GM19193 (cell line): ENCODE results near the gene LZTFL1.

ENCODE experiments used
- POLR2A ChIP-seq: IDR thresholded peaks from 4 replicates; pipeline ENCODE4 v1.6.1; 2011; ENCODE audit not compliant: insufficient read depth, insufficient read length; ENCODE audit errors: extremely low read depth

Gene LZTFL1

DNA sequence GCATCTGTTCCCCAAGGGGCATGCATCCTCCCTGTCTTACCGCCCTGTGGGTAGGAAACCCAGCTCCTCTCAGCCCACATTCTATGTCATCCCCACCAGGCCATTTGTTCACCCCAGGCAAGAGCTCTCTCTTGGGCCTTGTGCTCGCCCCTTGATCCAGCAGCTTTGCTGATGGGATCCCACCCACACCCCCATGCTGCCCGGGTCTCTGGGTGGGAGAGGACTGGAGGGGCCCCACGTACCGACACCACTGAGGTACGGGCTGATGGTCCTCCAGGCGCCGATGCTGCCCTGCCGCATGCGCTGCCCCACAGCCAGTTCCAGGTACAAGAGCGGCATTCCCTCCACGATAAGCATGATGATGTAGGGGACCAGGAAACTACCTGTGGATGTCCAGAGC is 60.1 kb downstream of the LZTFL1 start:
- TF ChIP-seq POLR2A: no peak

DNA sequence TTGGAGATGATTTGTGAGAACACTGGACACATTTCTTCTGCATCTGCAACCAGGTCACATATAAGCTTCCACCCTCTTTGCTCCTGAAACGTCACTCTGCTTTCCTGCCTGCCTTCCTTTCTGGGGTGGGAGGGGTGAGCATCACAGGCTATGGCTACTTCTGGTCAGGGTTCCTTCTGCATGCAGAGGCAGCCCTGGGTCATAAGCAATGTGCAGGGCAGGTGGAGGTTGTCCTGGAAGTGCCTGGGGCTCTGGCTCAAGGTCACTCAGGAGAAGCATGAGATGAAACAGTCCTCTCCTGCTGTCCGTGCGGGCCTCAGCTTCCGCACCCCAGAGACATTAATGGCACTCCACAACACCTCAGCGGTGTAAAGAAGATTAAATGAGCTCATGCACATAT is 60.6 kb downstream of the LZTFL1 start:
- no peak for TF ChIP-seq POLR2A

DNA sequence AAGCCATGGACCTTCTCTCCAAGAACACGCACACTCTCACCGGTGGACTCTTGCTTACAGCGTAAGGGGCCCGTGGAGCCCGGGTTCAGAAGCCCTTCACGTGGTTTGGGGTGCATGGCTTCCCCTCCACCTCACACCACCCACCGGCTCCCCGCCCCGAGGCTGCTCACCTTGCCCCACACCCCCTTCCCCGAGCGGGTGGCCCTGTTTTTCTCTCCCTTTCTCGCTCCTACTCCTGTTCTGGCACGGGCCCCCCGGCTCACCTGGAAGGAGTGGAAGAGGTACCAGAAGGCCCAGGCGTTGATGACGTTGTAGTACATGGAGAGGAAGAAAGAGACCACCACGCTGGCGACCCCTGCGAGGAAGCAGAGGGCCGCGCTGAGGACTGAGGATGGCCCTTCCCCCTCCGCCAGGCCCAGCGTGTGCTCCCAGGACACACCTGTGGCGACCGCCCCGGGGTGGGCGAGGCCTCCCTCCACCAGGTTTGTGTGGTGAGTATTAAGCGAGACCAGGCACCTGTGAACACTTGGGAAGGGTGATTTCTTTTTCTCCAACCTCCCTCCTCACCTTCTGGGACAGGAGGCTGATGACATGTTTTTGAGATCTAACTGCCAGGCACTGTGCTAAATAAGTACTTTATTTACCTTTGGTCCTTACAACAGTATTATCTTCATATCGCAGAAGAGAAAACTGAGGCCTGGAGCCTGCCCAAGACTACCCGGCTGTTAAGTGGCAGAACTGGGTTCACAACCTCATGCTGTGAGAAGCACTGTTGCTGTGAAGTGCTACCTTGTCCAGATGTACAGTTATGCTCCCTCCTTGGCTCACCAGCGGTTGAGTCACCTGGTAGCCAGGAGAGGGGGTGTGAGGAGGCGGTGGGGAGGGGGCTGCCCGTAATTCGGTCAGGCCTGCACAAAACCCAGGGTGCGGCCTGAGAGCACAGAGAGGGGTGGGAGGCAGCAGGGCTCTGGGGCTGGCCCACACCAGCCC is 61.9 kb downstream of the LZTFL1 start:
- no peak for TF ChIP-seq POLR2A

DNA sequence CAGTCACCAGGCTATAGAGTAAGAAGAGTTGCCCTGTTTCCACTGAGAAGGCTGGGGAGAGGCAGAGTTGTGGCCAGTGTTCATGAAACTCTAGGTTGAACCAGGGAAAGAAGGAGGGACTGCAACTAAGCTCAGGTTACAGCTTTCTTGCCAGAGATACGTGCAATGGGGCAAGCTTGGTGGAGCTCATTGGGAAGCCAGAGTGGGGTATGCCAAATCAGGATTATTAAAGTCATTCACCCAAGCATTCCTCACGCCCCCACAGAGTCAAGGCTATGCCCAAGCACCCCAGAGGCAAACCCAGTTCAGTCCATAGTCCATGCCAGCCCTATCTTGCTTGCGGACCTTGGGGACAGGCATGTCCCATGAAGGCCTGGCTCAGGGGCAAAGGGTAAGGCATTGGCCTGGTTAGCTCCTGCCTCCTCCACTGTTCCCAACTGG is 63.1 kb downstream of the LZTFL1 start:
- no peak for TF ChIP-seq POLR2A

DNA sequence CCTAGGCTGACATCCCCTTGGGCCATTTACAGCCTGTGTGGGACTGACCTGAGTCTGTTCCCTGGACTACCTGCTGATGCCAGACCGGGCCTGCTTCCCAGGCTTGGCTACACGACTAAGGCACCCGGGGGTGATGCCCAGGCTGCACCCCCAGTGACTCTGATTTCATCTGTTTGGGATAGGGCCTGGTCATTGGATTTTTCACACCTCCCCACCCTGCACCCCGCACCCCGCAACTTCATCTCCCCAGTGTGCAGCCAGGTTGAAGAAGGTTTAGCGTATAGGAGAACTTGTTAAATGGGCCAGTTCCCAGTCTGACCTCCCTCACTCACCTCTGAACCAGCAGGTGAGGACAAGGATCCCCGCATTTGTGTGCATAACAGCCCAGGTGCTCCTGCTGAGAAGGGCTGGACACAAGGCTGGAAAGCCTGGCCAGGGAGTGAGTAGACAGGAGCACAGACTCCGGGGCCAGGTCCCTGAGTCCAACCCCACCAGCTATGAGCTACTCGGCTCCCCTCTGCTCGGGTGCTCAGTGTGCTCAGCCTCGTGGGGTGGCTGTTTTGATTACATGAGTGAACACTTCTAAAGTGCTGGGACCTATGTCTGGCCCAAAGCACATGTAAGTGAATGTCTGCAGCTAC is 64.1 kb downstream of the LZTFL1 start:
- TF ChIP-seq POLR2A: no peak

DNA sequence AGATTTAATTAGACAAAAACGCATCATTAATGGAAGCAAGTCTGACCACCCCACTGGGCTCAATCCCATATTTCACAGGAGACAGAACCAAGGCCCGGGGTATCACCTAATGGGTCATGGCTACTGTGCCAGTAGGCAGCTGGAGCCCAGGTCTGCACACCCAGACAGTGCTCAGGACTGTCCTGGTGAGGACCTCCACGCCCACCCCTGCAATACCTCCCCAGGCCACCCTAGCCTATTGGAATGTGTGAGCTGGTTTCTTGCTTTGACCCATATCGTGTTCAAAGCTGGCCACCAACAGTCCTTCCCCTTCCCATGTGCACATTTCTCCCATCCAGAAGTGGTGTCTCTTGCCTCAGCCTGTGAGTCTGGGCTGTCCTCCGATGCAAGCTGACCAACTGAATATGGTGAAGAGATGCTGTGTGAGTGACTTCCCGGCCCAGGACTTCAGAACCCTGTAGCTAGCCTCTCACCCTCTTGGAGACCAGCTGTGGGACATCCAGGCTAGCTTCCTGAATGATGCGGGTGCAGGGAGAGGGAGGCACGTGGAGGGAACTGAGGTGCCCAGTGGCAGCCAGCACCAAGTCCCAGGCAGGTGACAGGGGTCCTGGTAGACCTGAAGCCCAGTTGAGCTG is 64.7 kb downstream of the LZTFL1 start:
- TF ChIP-seq POLR2A: no peak

DNA sequence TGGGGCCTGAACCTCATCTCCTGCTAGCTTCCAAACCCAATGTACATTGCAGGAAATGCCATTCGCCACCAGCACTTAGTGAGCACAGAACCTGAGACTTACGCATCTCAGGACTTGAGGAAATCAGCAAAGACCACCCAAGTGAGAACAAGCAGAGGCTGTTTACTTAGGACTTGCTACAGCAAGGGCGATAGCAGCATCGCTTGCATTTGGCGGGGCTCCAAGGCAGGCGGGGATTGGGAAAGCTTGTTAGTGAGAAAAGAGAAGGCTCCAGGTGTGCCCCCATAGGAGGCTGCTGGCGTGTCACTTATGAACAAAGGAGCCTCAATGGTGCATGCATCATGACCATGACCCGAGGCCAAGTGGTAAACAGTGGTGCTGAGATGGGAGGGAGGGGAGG is 65.3 kb downstream of the LZTFL1 start:
- no peak for TF ChIP-seq POLR2A

DNA sequence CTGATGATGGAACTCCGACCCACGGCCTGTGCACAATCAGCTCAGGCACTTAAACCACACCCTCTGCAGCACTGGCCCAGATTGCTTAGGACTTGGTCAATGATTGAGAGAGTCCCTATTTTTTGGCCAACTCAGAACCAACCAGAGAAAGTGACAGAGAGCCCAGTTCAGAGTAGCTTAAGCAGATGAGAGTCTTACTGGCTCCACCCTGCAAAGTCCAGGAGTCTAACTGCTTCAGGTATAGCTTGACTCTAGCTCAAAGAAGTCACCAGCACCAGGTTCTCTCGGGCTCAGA is 65.7 kb downstream of the LZTFL1 start:
- TF ChIP-seq POLR2A: no peak

DNA sequence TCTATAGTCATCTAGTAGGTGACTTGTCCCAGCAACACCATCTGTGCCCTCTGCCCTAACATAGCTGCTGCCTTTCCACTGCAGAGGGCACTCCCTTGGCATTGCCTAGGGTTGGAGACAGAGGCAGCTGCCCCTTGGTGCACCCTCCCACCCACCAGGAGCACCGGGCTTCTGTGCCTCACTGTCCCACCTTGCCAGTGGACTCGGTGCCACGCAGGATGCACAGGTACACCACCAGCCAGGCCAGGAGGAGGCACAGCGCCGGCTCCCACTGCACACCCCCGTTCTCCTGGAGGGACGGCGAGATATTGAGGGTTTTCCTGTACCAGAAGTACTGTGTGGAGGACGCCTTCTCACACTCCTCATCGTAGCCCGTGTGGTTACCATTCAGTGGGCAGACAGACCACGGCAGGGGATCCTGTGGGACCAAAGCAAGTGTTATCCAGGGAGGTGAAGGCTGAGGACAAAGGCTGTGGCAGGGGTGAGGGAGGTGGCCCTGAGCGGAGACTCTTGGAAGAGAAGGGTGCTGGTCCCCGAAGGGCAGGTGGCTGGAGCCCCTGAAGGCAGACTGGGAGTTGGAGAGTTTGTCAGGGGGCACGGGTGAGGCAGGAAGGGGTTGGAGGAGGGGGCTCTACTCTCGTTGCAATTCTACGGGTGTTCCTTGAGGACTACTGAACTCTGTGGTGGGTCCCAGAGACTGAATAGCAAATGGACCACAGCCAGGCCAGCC is 66.2 kb downstream of the LZTFL1 start:
- no peak for TF ChIP-seq POLR2A

DNA sequence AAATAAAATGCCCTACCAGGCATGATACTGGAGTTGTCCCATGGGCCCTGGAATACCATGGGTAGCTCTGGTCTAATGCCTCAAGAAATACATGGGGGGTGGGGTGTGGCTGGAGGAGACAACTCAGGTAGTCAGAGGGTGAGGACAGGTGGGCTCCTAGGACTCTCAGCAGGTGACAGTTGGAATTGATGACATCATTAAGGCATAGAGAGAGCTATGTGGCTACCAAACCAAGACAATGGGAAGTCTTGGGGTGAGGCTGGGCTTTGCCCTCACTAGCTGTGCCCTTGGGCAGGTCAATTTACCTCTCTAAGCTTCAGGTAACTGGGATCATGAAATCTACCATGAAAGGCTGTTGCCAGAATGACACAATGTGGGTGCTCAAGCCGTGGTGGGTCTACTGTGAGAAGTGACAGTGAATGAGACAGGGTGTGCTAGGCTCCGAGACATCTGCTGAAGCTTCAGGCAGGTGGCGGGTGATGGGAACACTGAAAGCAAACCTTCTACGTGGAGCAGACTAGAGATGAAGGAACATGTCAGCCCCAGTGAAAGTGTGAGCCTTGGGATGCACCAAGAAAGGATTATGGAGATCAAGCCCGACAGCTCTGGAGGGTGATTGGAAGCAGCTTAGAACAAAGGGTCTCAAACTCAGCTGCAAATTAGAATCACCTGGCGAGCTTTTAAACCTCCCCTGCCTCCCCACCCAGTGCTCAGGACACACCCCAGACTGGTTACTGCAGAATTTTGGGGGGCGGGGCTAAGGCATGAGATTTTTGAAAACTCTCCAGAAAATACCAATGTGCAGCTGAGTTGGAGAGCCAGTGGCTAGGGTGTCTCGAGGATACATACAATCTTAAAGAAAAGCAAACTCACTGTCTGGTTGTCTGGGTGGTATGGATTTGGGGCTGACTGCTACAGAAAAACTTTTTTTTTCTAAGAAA is 67.1 kb downstream of the LZTFL1 start:
- TF ChIP-seq POLR2A: no peak

DNA sequence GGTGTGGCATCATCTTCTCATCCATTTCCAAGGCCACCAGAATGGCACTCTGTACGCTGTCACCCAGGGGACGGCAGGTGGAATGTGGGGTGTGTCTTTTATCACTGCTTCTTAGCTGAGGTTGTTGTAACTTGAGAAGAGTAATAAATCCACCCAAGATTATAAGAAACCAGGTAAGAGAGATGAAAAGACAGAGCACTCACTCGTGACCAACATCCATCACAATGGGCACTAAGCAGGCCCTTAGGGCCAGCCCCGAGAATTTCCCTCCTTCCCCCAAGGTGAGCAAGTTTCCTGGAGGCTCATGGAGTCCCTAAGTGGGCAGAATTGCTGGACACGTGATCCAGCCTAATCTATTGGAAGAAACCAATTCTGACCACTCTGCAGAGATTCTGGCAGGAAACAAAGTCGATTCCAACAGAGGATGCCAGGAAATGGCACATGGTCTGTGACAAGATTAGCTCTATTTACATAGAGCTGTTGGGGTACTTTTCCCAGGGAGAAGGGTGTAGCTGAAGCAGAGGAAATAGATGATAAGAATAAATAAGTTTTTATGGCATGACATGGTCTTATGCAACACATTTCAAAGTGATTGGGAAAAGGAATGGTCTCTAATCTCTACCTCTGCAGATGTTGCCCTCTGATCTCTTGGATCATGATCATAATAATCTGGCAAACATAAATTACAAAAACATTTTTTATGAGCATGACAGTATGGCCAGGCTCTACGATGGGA is 68.0 kb downstream of the LZTFL1 start:
- no peak for TF ChIP-seq POLR2A
